Measurements from ENCODE around the gene HIVEP3. TPM values are rescaled to one million over a fixed set of nuclear protein-coding genes. Genes with fewer than 3 reads are reported as not detected.

Gene HIVEP3
- total RNA-seq, 1 experiment from 2014 or later, result 0.55 TPM

DNA sequence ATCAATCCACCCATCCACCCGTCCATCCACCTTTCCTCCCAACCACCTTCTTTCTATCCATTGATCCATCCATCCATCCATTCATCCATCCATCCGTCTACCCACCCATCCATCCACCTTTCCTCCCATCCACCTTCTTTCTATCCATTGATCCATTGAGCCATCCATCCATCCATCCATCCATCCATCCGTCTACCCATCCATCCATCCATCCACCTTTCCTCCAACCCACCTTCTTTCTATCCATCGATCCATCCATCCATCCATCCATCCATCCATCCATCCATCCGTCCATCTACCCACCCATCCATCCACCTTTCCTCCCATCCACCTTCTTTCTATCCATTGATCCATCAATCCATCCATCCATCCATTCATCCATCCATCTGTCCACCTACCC is 429.2 kb downstream of the HIVEP3 start (continued):
- TF ChIP-seq PRDM15 (CRISPR knock-in tag; IDR thresholded peaks at IDR 0.05) (no peak), NR1H2 (CRISPR knock-in tag; IDR thresholded peaks at IDR 0.05) (no peak), ATF6 (CRISPR knock-in tag; IDR thresholded peaks at IDR 0.05) (no peak)

DNA sequence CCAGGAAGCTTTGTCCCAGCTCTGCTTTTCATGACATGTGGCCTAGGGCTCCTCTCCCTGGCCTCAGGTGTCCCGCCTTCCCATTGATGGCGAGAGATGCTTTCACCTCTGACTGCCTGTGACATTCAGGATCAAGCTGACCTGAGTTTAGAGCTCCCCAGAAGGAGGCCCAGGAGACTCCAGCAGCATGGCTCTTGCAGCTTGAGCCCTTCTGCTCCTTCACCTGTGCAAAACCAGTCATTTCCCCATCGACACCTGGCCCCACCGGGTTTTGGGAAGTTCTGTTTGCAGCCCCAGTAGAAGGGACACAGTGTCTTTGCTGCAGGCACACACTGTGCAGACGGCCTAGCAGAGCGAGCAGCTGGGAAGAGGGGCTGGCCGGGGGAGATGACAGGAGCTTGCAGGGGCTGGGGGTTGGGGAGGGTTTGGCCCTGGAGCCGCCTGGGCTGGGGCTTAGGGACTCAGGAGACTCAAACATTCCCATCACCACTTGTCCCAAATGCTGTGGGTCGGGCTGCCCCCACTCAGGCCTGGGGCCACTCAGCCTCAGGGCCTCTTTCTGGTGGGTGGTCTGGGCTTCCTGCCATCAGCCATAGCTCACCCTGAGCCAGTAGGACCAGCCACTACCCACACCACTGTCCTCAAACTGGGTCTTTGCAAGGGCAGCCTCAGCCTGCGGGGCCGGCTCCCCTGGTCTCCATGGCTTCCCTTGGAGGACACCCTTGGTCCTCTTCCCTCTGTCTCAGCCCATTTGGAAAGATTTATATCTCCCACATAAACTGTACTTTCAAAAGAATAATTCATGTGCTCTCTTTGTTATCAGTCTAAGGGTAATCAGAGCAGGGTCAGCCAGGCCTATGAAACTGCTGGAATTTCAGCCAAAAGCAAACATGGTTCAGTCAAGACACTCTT is 430.4 kb downstream of the HIVEP3 start:
- no peak overlapping the region for H3K27ac Mint-ChIP-seq
- H3K27me3 Mint-ChIP-seq (ENCODE audit: low read depth), result peaks cover 14% of the 10 kb centered on the region; the same call in 1 of the 2 replicates
- peaks cover 9% of the 10 kb centered on the region for H3K9me3 Mint-ChIP-seq
- no peak for TF ChIP-seq FOXP1 (CRISPR knock-in tag; IDR thresholded peaks at IDR 0.05; ENCODE audit: borderline replicate concordance)
- TF ChIP-seq AFF4 (CRISPR knock-in tag; IDR thresholded peaks at IDR 0.05; ENCODE audit: borderline replicate concordance), result no peak
- no peak for TF ChIP-seq ZNF263 (CRISPR knock-in tag; IDR thresholded peaks at IDR 0.05; ENCODE audit: low read depth)
- TF ChIP-seq ZNF121 (CRISPR knock-in tag; IDR thresholded peaks at IDR 0.05), result no peak
- no peak for TF ChIP-seq IRF2 (CRISPR knock-in tag; IDR thresholded peaks at IDR 0.05; ENCODE audit: borderline replicate concordance, low read depth)
- no peaks in the 10 kb centered on the region for H3K36me3 Mint-ChIP-seq
- ATAC-seq, result no peak
- ChIA-PET CTCF (interaction anchor here (0.6 to 7.9 kb wide), 6 partner anchors 9 to 453 kb away, joined by 3 to 84 read pairs (median 4); no protein-coding TSS in a partner anchor), POLR2A (no interaction called here)
- H3K4me1 Mint-ChIP-seq, result peaks cover 36% of the 10 kb centered on the region
- no peak overlapping the region for H3K4me3 Mint-ChIP-seq
- DNase-seq (ENCODE audit: low spot score), result no peak

- ChIA-PET POLR2A (interaction anchor here (0.6 kb wide), 1 partner anchor 9 kb away, joined by 3 read pairs; no protein-coding TSS in a partner anchor), CTCF (interaction anchor here (0.6 to 7.9 kb wide), 9 partner anchors 8 to 130 kb away, joined by 3 to 84 read pairs (median 4); no protein-coding TSS in a partner anchor)
- Mint-ChIP-seq H3K36me3 (no peaks in the 10 kb centered on the region), H3K4me3 (no peak overlapping the region), H3K4me1 (peaks cover 43% of the 10 kb centered on the region), H3K27me3 (ENCODE audit: low read depth) (peaks cover 14% of the 10 kb centered on the region; the same call in 1 of the 2 replicates), H3K9me3 (peaks cover 9% of the 10 kb centered on the region), H3K27ac (no peak overlapping the region; the same call in 1 of the 2 replicates)
- ATAC-seq, result no peak
- no peak for DNase-seq (ENCODE audit: low spot score)
- no peak for TF ChIP-seq FOXP1 (CRISPR knock-in tag; IDR thresholded peaks at IDR 0.05; ENCODE audit: borderline replicate concordance)
- TF ChIP-seq, protein P1, sequence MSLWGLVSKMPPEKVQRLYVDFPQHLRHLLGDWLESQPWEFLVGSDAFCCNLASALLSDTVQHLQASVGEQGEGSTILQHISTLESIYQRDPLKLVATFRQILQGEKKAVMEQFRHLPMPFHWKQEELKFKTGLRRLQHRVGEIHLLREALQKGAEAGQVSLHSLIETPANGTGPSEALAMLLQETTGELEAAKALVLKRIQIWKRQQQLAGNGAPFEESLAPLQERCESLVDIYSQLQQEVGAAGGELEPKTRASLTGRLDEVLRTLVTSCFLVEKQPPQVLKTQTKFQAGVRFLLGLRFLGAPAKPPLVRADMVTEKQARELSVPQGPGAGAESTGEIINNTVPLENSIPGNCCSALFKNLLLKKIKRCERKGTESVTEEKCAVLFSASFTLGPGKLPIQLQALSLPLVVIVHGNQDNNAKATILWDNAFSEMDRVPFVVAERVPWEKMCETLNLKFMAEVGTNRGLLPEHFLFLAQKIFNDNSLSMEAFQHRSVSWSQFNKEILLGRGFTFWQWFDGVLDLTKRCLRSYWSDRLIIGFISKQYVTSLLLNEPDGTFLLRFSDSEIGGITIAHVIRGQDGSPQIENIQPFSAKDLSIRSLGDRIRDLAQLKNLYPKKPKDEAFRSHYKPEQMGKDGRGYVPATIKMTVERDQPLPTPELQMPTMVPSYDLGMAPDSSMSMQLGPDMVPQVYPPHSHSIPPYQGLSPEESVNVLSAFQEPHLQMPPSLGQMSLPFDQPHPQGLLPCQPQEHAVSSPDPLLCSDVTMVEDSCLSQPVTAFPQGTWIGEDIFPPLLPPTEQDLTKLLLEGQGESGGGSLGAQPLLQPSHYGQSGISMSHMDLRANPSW (CRISPR knock-in tag; conservative IDR thresholded peaks at IDR 0.05; ENCODE audit: low read depth), result no peak
- TF ChIP-seq E2F4 (CRISPR knock-in tag; IDR thresholded peaks at IDR 0.05; ENCODE audit: borderline replicate concordance, low read depth), result no peak
- TF ChIP-seq ZNF219 (CRISPR knock-in tag; IDR thresholded peaks at IDR 0.05; ENCODE audit: borderline replicate concordance), result no peak
- TF ChIP-seq JAZF1 (CRISPR knock-in tag; IDR thresholded peaks at IDR 0.05), result no peak
- TF ChIP-seq TEAD4 (CRISPR knock-in tag; IDR thresholded peaks at IDR 0.05), result no peak
- TF ChIP-seq MXD4 (CRISPR knock-in tag; IDR thresholded peaks at IDR 0.05; ENCODE audit: borderline replicate concordance), result no peak
These were observed 431.3 kb downstream of the HIVEP3 start for GRCh38 chr1:41487126-41488039.

Data from WTC11 (cell line).